Thoracic aorta endothelial cell (primary cell): ENCODE data around the gene SCGB1D1. TPM values are rescaled to one million over a fixed set of nuclear protein-coding genes. Genes with fewer than 3 reads are reported as not detected.

Source experiments
- total RNA-seq: library from RNA; depleted of rRNA; stranded (reverse); fragments of >200 nt; gene quantifications from 2 replicates; pipeline ENCODE4 v1.2.3, GENCODE V29; 2012

Gene SCGB1D1
- not detected in 2 replicates for total RNA-seq

GRCh38 chr11:62190011-62190410 lies at the start of gene SCGB1D1:
SCGB1D1 (plus strand) TSS chr11:62190216; CDS start chr11:62190285, 69 bp downstream.

GRCh38 chr11:62242021-62242420 lies 52.0 kb downstream of the SCGB1D1 start, which contains the start of gene SCGB1D2:
SCGB1D2 (plus strand) TSS chr11:62242239; CDS start chr11:62242308, 69 bp downstream.

Other genes with a start within 250 kb of the SCGB1D1 start
- gene BEST1, start 239.9 kb upstream of the SCGB1D1 start, total RNA-seq: under 0.01 and 0.14 TPM in 2 replicates
- 696 and 1,197 TPM in 2 replicates for gene FTH1, start 222.6 kb upstream of the SCGB1D1 start, total RNA-seq
- gene INCENP, start 66.2 kb upstream of the SCGB1D1 start, total RNA-seq: 41.5 and 88.5 TPM in 2 replicates
- gene SCGB2A1, start 18.5 kb downstream of the SCGB1D1 start, total RNA-seq: not detected in 2 replicates
- gene SCGB1D2, start 52.0 kb downstream of the SCGB1D1 start, total RNA-seq: not detected in 2 replicates
- not detected in 2 replicates for gene SCGB2A2, start 79.9 kb downstream of the SCGB1D1 start, total RNA-seq
- not detected in 2 replicates for gene SCGB1D4, start 108.9 kb downstream of the SCGB1D1 start, total RNA-seq
- 37.5 and 43.1 TPM in 2 replicates for gene ASRGL1, start 147.2 kb downstream of the SCGB1D1 start, total RNA-seq
- not detected in 2 replicates for gene SCGB1A1, start 228.8 kb downstream of the SCGB1D1 start, total RNA-seq